Mesenchymal stem cell (in vitro differentiated cells and primary cell): ENCODE measurements around the gene INPP5A.

Source experiments
- DNase-seq: peaks from one replicate; pipeline ENCODE4 v3.0.0-alpha.2; 2013
- H2AFZ ChIP-seq: one replicate; pipeline ENCODE4 v1.6.1; 2013; ENCODE audit warnings: low read depth, mild to moderate bottlenecking, control low read depth, inconsistent platforms, low read length, moderate library complexity
- H2AK5ac ChIP-seq: 2 replicates; pipeline ENCODE4 v1.6.1; 2013; ENCODE audit warnings: low read length, moderate library complexity, mild to moderate bottlenecking, inconsistent platforms; ENCODE audit not compliant: severe bottlenecking
- H2BK120ac ChIP-seq: one replicate; pipeline ENCODE4 v1.6.1; 2013; ENCODE audit warnings: low read depth, mild to moderate bottlenecking, inconsistent platforms, low read length, moderate library complexity
- H2BK12ac ChIP-seq, 2 experiments: one replicate each; pipeline ENCODE4 v1.6.1; 2013; ENCODE audit warnings: inconsistent platforms in 2 of 2, low read length in 2 of 2, mild to moderate bottlenecking in 2 of 2, moderate library complexity in 2 of 2, control low read depth in 1 of 2
- H2BK15ac ChIP-seq: one replicate; pipeline ENCODE4 v1.6.1; 2013; ENCODE audit warnings: mild to moderate bottlenecking, low read depth, inconsistent platforms; ENCODE audit not compliant: poor library complexity, severe bottlenecking
- H2BK5ac ChIP-seq: 2 replicates; pipeline ENCODE4 v1.6.1; 2013; ENCODE audit warnings: low read depth, mild to moderate bottlenecking, low read length, control low read depth, inconsistent platforms; ENCODE audit not compliant: poor library complexity, severe bottlenecking
- H3K14ac ChIP-seq, 2 experiments: one replicate each; pipeline ENCODE4 v1.6.1; 2013; ENCODE audit warnings: inconsistent platforms in 2 of 2, low read length in 2 of 2, control low read depth in 1 of 2, mild to moderate bottlenecking in 1 of 2, moderate library complexity in 1 of 2
- H3K18ac ChIP-seq, 2 experiments: one replicate each; pipeline ENCODE4 v1.6.1; 2013; ENCODE audit warnings: inconsistent platforms in 2 of 2, low read length in 2 of 2, control low read depth in 1 of 2, low read depth in 1 of 2, mild to moderate bottlenecking in 1 of 2
- H3K23ac ChIP-seq, 2 experiments: one replicate each; pipeline ENCODE4 v1.6.1; 2013; ENCODE audit warnings: inconsistent platforms in 2 of 2, low read length in 2 of 2, mild to moderate bottlenecking in 2 of 2, moderate library complexity in 2 of 2, control low read depth in 1 of 2
- H3K27ac ChIP-seq: 2 replicates; pipeline ENCODE4 v1.5.1; 2013; ENCODE audit warnings: mild to moderate bottlenecking, moderate library complexity, low read length, control low read depth, inconsistent platforms; ENCODE audit not compliant: poor library complexity, severe bottlenecking
- H3K27me3 ChIP-seq, 2 experiments: 2 replicates each; pipeline versions ENCODE4 v1.6.1 to v1.7.0; 2013; ENCODE audit warnings: low read length in 2 of 2, mild to moderate bottlenecking in 2 of 2, moderate library complexity in 2 of 2, control low read depth in 1 of 2, inconsistent platforms in 1 of 2; ENCODE audit not compliant: control insufficient read depth in 1 of 2, insufficient read depth in 1 of 2
- H3K36me3 ChIP-seq, 2 experiments: 2 replicates each; pipeline versions ENCODE4 v1.6.1 to v1.7.0; 2013; ENCODE audit warnings: low read length in 2 of 2, control low read depth in 1 of 2, inconsistent platforms in 1 of 2, low read depth in 1 of 2, mild to moderate bottlenecking in 1 of 2; ENCODE audit not compliant: insufficient read depth in 2 of 2, control insufficient read depth in 1 of 2
- H3K4ac ChIP-seq, 2 experiments: one replicate each; pipeline ENCODE4 v1.6.1; 2013; ENCODE audit warnings: inconsistent platforms in 2 of 2, low read length in 2 of 2, mild to moderate bottlenecking in 2 of 2, moderate library complexity in 2 of 2, control low read depth in 1 of 2, low read depth in 1 of 2
- H3K4me1 ChIP-seq: 2 replicates; pipeline ENCODE4 v1.6.1; 2013; ENCODE audit warnings: low read depth, low read length, control low read depth; ENCODE audit not compliant: control insufficient read depth, insufficient read depth
- H3K4me2 ChIP-seq: 2 replicates; pipeline ENCODE4 v1.6.1; 2013; ENCODE audit warnings: low read length, mild to moderate bottlenecking, inconsistent platforms; ENCODE audit not compliant: poor library complexity, severe bottlenecking
- H3K4me3 ChIP-seq, 2 experiments: 2 replicates each; pipeline versions ENCODE4 v1.5.1 to v1.7.0; 2013; ENCODE audit warnings: low read length in 2 of 2, mild to moderate bottlenecking in 2 of 2, control low read depth in 1 of 2, low read depth in 1 of 2; ENCODE audit not compliant: insufficient read depth in 1 of 2
- H3K79me1 ChIP-seq: replicated peaks from 2 replicates; pipeline ENCODE4 v1.6.1; 2013; ENCODE audit warnings: mild to moderate bottlenecking, control low read depth, low read length, inconsistent platforms; ENCODE audit not compliant: poor library complexity, severe bottlenecking
- H3K9ac ChIP-seq: 2 replicates; pipeline ENCODE4 v1.7.0; 2013; ENCODE audit warnings: mild to moderate bottlenecking, low read length, moderate library complexity
- H3K9me3 ChIP-seq: 2 replicates; pipeline ENCODE4 v1.7.0; 2013; ENCODE audit warnings: mild to moderate bottlenecking, low read length; ENCODE audit not compliant: control insufficient read depth
- H4K8ac ChIP-seq: one replicate; pipeline ENCODE4 v1.6.1; 2013; ENCODE audit warnings: inconsistent platforms, mild to moderate bottlenecking, low read length, moderate library complexity
- H4K91ac ChIP-seq: one replicate; pipeline ENCODE4 v1.6.1; 2013; ENCODE audit warnings: mild to moderate bottlenecking, low read length, inconsistent platforms
- WGBS: methylation state at CpG from one replicate; pipeline ENCODE4 v1.1.7; 2013; ENCODE audit warnings: mixed read lengths; 5-methylcytosine and 5-hydroxymethylcytosine counted together

The INPP5A gene

DNA sequence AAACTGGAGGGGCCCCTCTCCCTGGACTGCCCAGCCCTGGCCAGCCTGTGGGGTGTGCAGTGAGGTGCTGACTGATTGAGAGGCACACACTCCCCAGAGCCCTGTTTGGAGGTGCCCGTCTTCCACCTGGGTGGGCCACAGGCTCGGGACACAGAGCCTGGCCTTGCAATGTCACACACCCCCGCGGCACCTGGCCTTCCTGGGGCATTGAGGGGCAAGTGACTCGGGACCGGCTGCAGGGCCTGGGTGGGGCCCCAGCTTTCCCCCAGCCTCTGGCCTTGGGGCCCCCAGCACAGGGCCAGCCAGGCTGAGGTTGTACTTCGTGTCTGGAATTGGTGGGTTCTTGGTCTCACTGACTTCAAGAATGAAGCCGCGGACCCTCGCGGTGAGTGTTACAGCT lies 262.3 kb downstream of the INPP5A start:
- Histone ChIP-seq H3K27me3 (peaks cover 13 to 29% of the 10 kb centered on the region in 2 experiments), H3K14ac (no peak overlapping the region)
- WGBS = 86% methylated on average over 6 of the region's 11 CpGs

DNA sequence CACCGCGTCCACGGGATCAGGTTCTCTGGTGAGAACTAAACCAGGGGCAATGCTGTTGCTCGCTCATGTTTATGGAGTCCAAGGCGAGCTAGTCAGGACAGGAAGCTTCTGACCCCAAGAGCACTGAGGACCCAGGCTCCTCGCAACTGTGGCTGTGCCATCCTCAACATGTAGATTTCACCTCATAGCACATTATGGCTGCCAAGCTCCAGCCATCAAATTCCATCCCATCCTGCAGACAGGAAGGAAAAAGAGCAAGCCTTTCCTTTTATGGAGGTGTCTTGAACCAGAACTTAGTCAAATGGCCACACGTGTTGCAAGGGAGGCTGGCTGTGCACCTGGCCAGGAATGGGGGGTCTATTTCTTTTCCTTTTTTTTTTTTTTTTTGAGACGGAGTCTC lies 264.5 kb downstream of the INPP5A start:
- Histone ChIP-seq H2BK12ac (no peak overlapping the region), H3K4me1 (no peaks in the 10 kb centered on the region), H3K4me2 (no peak overlapping the region), H3K14ac (no peak overlapping the region), H2AK5ac (no peak overlapping the region), H2BK5ac (no peak overlapping the region), H3K4me3 (no peak overlapping the region), H3K18ac (no peak overlapping the region), H3K9ac (no peak overlapping the region), H3K79me1 (no peaks in the 10 kb centered on the region), H2BK120ac (no peak overlapping the region), H3K27ac (no peak overlapping the region), H3K9me3 (peaks cover 5% of the 10 kb centered on the region), H3K36me3 (no peaks in the 10 kb centered on the region), H4K91ac (no peak overlapping the region), H3K23ac (no peak overlapping the region), H2BK15ac (no peak overlapping the region), H3K4ac (no peak overlapping the region), H4K8ac (no peak overlapping the region), H2AFZ (no peak overlapping the region), H3K27me3 (peaks cover 4 to 36% of the 10 kb centered on the region in 2 experiments)
- 94% methylated on average over 7 of the region's 8 CpGs for WGBS
- DNase-seq = no peak

More for the DNA sequence above, 262.3 kb downstream of the INPP5A start:
- H3K9me3 ChIP-seq = peaks cover 5% of the 10 kb centered on the region
- H2BK15ac ChIP-seq = no peak overlapping the region
- H3K36me3 ChIP-seq = no peaks in the 10 kb centered on the region
- no peak overlapping the region for H4K8ac ChIP-seq
- H2BK5ac ChIP-seq = no peak overlapping the region
- H3K4me2 ChIP-seq = no peak overlapping the region
- H4K91ac ChIP-seq = no peak overlapping the region
- no peak overlapping the region for H3K4ac ChIP-seq
- no peaks in the 10 kb centered on the region for H3K79me1 ChIP-seq
- no peaks in the 10 kb centered on the region for H3K4me1 ChIP-seq
- DNase-seq = no peak
- H2BK12ac ChIP-seq = no peak overlapping the region
- no peak overlapping the region for H3K18ac ChIP-seq
- H3K4me3 ChIP-seq = no peak overlapping the region
- H3K23ac ChIP-seq = no peak overlapping the region
- H3K27ac ChIP-seq = no peak overlapping the region
- H3K9ac ChIP-seq = no peak overlapping the region
- no peak overlapping the region for H2BK120ac ChIP-seq
- no peak overlapping the region for H2AFZ ChIP-seq
- no peak overlapping the region for H2AK5ac ChIP-seq

DNA sequence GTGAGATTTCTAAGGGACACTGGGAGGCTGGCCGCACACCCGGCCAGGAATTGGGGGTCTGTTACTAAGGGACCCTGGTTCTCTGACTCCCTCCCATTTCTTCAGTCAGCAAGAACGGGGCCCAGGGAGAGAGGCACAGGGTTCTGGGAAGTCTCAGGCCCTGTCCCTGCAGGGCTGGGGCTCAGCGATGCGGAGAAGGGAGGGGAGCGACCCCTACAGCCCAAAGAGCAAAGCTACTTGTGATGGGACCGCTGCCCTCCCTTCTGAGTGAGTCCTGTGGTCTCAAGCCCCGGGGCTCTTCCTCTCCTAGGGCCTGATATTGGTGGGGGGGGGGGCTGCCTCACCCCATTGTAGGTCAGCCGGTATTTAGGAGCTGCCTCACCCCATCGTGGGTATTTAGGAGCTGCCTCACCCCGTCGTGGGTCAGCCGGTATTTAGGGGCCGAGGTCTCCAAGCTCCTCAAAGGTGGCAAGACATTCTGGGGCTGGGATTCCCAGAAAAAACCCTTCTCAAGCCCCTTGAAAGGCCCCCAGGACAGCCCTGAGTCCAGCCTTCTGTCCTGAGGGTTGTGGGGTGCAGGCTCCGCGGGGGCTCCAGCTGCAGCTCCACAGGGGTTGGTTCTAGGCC lies 265.2 kb downstream of the INPP5A start:
- H3K23ac ChIP-seq = no peak overlapping the region
- no peak overlapping the region for H2BK15ac ChIP-seq
- H4K91ac ChIP-seq = no peak overlapping the region
- no peaks in the 10 kb centered on the region for H3K79me1 ChIP-seq
- peaks cover 5% of the 10 kb centered on the region for H3K9me3 ChIP-seq
- no peak overlapping the region for H2AK5ac ChIP-seq
- no peak overlapping the region for H3K4me2 ChIP-seq
- H3K4me3 ChIP-seq = no peak overlapping the region
- H3K18ac ChIP-seq = no peak overlapping the region
- H3K27me3 ChIP-seq = peaks cover 4 to 34% of the 10 kb centered on the region in 2 experiments
- H2BK120ac ChIP-seq = no peak overlapping the region
- H3K27ac ChIP-seq = no peak overlapping the region
- no peak overlapping the region for H3K9ac ChIP-seq
- H3K4me1 ChIP-seq = no peaks in the 10 kb centered on the region
- no peaks in the 10 kb centered on the region for H3K36me3 ChIP-seq
- no peak overlapping the region for H2BK5ac ChIP-seq
- no peak overlapping the region for H4K8ac ChIP-seq
- no peak overlapping the region for H2AFZ ChIP-seq
- DNase-seq = no peak
- no peak overlapping the region for H3K4ac ChIP-seq
- 89% methylated on average over 16 of the region's 16 CpGs for WGBS
- H2BK12ac ChIP-seq = no peak overlapping the region
- no peak overlapping the region for H3K14ac ChIP-seq

DNA sequence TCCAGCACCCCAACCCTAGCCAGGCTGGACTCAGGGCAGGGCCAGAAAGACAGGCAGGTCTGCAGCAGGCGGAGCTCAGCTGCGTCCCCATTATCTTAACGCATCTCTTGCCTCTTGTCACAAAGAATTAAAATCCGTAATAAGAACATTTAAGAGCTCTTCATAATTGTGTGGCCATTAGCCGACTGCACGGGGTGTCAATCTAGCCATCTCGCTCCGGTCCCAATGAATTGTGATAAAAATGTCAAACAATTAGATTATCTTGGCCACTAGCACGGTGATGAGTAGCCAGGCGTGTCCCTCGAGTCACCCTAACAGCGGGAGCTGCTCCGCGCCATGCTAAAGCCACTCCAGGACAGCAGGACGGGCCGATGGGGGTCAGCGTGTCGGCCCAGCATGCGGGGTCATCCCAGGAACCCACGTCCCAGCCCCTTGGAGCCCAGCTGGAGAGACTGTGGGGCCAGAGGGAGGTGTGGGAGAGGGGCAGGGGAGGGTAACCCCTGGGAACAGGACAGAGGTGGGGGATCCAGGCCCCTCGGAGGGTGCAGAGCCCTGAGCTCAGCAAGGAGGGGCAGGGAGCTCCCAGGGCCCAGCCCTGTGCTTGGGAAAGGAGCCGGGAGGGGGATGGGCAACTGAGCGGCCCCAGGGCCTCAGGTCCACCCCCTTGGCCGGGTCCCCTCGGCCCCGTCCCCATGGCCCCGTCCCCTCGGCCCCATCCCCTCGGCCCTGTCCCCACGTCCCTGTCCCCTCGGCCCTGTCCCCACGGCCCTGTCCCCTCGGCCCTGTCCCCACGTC lies 266.0 kb downstream of the INPP5A start:
- 88% methylated on average over 33 of the region's 34 CpGs for WGBS
- H3K9me3 ChIP-seq = peaks cover 5% of the 10 kb centered on the region
- H3K4me2 ChIP-seq = no peak overlapping the region

More for the DNA sequence above, 266.0 kb downstream of the INPP5A start:
- no peak overlapping the region for H2BK15ac ChIP-seq
- no peak overlapping the region for H3K14ac ChIP-seq
- no peak for DNase-seq
- H3K9ac ChIP-seq = no peak overlapping the region
- H4K8ac ChIP-seq = no peak overlapping the region
- H3K27ac ChIP-seq = no peak overlapping the region
- H3K4me3 ChIP-seq = no peak overlapping the region
- no peaks in the 10 kb centered on the region for H3K4me1 ChIP-seq
- H3K18ac ChIP-seq = no peak overlapping the region
- no peak overlapping the region for H2BK5ac ChIP-seq
- H2AFZ ChIP-seq = no peak overlapping the region
- H3K27me3 ChIP-seq = peaks cover 4 to 42% of the 10 kb centered on the region in 2 experiments
- H2BK12ac ChIP-seq = no peak overlapping the region
- H2AK5ac ChIP-seq = no peak overlapping the region
- no peak overlapping the region for H3K23ac ChIP-seq
- no peak overlapping the region for H3K4ac ChIP-seq
- H3K79me1 ChIP-seq = no peaks in the 10 kb centered on the region
- H2BK120ac ChIP-seq = no peak overlapping the region
- H4K91ac ChIP-seq = no peak overlapping the region
- H3K36me3 ChIP-seq = no peaks in the 10 kb centered on the region
